Adrenal gland (tissue), 12 donors: Measurements from ENCODE around the gene PACRG. TPM values are rescaled to one million over a fixed set of nuclear protein-coding genes. Genes with fewer than 3 reads are reported as not detected.

Experiments
- DNase-seq, 7 donors: peaks; one replicate each; pipeline ENCODE4 v3.0.0-alpha.2; 2019 to 2020
- H3K27ac ChIP-seq, 5 donors: fragments of 200-600 bp; sonication (generic) in 4 of 5; 1 replicate in 3 of 5; 2 replicates in 2 of 5; pipeline versions ENCODE4 v1.5.1 to v1.8.0; 2016 to 2020; ENCODE audit warnings: mild to moderate bottlenecking in 1 of 5
- H3K27me3 ChIP-seq: fragments of 200-600 bp; 2 replicates; pipeline ENCODE4 v1.8.0; 2021
- H3K36me3 ChIP-seq, 2 donors: fragments of 200-600 bp; replicated peaks in 1 of 2; 1 replicate in 1 of 2; 2 replicates in 1 of 2; pipeline versions ENCODE4 v1.5.1 to v1.8.0; 2018 to 2022
- H3K4me1 ChIP-seq, 2 donors: fragments of 200-600 bp; replicated peaks in 1 of 2; 1 replicate in 1 of 2; 2 replicates in 1 of 2; pipeline versions ENCODE4 v1.5.1 to v1.8.0; 2018 to 2021
- H3K4me3 ChIP-seq, 4 donors: fragments of 200-600 bp; sonication (generic) in 3 of 4; one replicate each; pipeline ENCODE4 v1.5.1; 2016 to 2018
- H3K9me3 ChIP-seq, 3 donors: fragments of 200-600 bp; sonication (generic) in 1 of 3; replicated peaks in 1 of 3; 1 replicate in 2 of 3; 2 replicates in 1 of 3; pipeline versions ENCODE4 v1.5.1 to v1.8.0; 2016 to 2021
- POLR2A ChIP-seq, 2 donors: fragments of 450-650 bp; IDR thresholded peaks; one replicate each; pipeline ENCODE4 v1.6.1; 2017; ENCODE audit warnings: antibody characterized with exemption in 2 of 2, mild to moderate bottlenecking in 2 of 2, moderate library complexity in 1 of 2
- WGBS, 4 donors: extraction: QIAGEN DNeasy Blood & Tissue Kit in 2 of 4; methylation state at CpG; one replicate each; pipeline versions ENCODE4 v1.1.5 to v1.1.7; 2013 to 2017; 5-methylcytosine and 5-hydroxymethylcytosine counted together
- intact Hi-C, 2 donors: fragments of 100-400 bp; cut with DNase I; formaldehyde crosslinking; loops; one replicate each; pipeline versions ENCODE4 v1.14.1 to v1.15.0; 2022 to 2023
- polyA plus RNA-seq, 3 donors: library from polyadenylated mRNA; stranded (reverse); fragments of 200-250 nt in 2 of 3; fragments of 350-450 nt in 1 of 3; fragmentation: Illumina TruSeq in 1 of 3; extraction: RNeasy Lipid Tissue Mini Kit (QIAGEN cat#74804) in 1 of 3; gene quantifications; one replicate each; pipeline ENCODE4 v1.2.3, GENCODE V29; 2013 to 2014
- total RNA-seq, 9 donors: library from RNA; depleted of rRNA in 4 of 9; stranded (reverse); fragments of >200 nt in 4 of 9; fragments of 120-200 nt in 1 of 9; fragmentation: NEBNext Ultra II Directional in 1 of 9; extraction: Animal tissue kit (Norgen Biotek cat#: 25700) in 1 of 9; gene quantifications; one replicate each; pipeline versions ENCODE4 v1.1.0 to v1.2.4, GENCODE V29; 2013 to 2023
- TF ChIP-seq, protein P1 (sequence below), 6 experiments: fragments of 450-650 bp in 4 of 6; fragments of 200-600 bp in 2 of 6; sonication (generic) in 1 of 6; IDR thresholded peaks; 1 replicate in 5 of 6; 2 replicates in 1 of 6; pipeline versions ENCODE4 v1.5.1 to v1.8.0; 2016 to 2021; ENCODE audit warnings: antibody characterized with exemption in 6 of 6, mild to moderate bottlenecking in 2 of 6, moderate library complexity in 1 of 6
- donor health status: healthy with polysubstance abuse.
- donor health status: Bipolar disorder and iron deficiency.
- donor health status: DM: yes; HTN: yes; CAD: no.
- donor health status: DM: no; HTN: no; CAD: no.
- donor health status: DM: no; HTN: no; CAD: no.
- donor health status: DM: yes; HTN: yes; CAD: no.

PACRG gene
- total and polyA plus RNA-seq, 12 donors = 0.18 to 6.1 (median 1.4) TPM

DNA sequence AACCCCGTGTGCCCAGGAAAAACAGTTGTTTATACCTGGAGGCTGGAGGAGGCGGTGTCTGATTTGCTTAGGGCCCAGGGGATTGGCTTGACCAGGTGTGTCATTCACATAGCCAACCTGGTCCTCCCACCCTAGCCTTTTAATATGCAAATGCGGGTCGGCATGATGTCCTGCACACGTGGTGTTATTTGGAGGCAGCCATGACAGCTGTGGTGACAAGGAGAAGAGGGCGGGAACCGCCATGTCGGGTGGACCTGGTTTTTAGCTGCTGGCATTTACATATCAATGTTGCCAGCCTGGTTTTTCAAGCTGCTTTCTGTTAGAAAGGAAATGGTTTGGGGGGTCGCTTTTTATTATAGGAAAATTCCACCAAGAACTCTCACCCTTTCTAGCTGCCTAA is 395.3 kb downstream of the PACRG start:
- Histone ChIP-seq H3K4me3 (no peak overlapping the region), H3K27me3 (no peaks in the 10 kb centered on the region), H3K36me3 (no peaks in the 10 kb centered on the region), H3K4me1 (no peaks in the 10 kb centered on the region), H3K27ac (no peak overlapping the region), H3K9me3 (no peaks in the 10 kb centered on the region)
- no peak for DNase-seq
- intact Hi-C loops = no loop called here
- TF ChIP-seq, protein P1, sequence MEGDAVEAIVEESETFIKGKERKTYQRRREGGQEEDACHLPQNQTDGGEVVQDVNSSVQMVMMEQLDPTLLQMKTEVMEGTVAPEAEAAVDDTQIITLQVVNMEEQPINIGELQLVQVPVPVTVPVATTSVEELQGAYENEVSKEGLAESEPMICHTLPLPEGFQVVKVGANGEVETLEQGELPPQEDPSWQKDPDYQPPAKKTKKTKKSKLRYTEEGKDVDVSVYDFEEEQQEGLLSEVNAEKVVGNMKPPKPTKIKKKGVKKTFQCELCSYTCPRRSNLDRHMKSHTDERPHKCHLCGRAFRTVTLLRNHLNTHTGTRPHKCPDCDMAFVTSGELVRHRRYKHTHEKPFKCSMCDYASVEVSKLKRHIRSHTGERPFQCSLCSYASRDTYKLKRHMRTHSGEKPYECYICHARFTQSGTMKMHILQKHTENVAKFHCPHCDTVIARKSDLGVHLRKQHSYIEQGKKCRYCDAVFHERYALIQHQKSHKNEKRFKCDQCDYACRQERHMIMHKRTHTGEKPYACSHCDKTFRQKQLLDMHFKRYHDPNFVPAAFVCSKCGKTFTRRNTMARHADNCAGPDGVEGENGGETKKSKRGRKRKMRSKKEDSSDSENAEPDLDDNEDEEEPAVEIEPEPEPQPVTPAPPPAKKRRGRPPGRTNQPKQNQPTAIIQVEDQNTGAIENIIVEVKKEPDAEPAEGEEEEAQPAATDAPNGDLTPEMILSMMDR (IDR thresholded peaks at IDR 0.05) = no peak
- TF ChIP-seq POLR2A (IDR thresholded peaks at IDR 0.05) = no peak
- WGBS, 4 donors = 81 to 86% (median 83%) methylated on average over 9 of the region's 9 CpGs

DNA sequence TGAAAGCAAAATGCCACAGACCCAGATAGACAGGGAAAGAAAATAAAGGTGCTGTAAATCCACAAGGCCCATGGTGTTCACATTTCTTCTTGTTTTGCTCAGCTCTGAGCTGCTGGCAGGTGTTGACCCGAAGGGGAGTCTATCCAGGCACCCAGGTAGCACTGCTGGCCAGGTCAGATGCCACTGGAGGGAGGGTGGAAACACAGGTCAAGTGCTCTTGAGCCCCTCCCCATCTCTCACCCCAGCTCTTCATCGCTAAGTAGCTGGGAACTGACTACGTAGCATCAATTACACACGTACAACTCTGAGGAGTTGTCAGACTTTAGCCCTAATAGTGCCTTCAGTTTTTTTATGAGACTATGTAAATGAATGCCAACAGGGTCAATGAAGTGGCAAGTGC is 399.0 kb downstream of the PACRG start:
- no peaks in the 10 kb centered on the region for H3K9me3 ChIP-seq
- H3K4me3 ChIP-seq = no peak overlapping the region
- intact Hi-C loops = no loop called here
- H3K27ac ChIP-seq = no peak overlapping the region
- no peak for DNase-seq
- H3K4me1 ChIP-seq = no peaks in the 10 kb centered on the region
- TF ChIP-seq POLR2A (IDR thresholded peaks at IDR 0.05) = no peak
- TF ChIP-seq, protein P1 (IDR thresholded peaks at IDR 0.05) = no peak
- H3K36me3 ChIP-seq = no peaks in the 10 kb centered on the region
- WGBS, 4 donors = 86 to 95% (median 91%) methylated on average over 4 of the region's 4 CpGs
- H3K27me3 ChIP-seq = no peaks in the 10 kb centered on the region

DNA sequence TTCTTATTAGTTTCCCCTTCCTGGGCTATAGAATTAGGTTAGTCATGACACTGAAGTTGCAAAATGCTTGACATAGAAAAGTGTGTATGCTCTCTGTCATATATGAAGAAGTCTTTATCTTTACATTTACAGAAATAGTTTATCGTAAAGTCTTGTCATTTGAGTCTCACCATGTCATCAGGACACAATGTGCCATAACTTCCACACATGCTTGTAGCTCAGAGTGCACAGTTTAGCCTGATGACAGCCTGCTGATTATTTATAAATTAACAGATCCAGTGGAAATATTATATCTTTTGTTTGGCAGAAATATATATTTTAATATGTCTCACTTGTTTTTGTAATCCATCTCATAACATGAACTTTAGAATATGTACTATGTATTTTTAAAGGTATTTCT is 399.8 kb downstream of the PACRG start:
- TF ChIP-seq, protein P1 (IDR thresholded peaks at IDR 0.05) = no peak
- Histone ChIP-seq H3K36me3 (no peaks in the 10 kb centered on the region), H3K27me3 (no peaks in the 10 kb centered on the region), H3K4me1 (no peaks in the 10 kb centered on the region), H3K4me3 (no peak overlapping the region), H3K27ac (no peak overlapping the region), H3K9me3 (no peaks in the 10 kb centered on the region)
- DNase-seq = no peak
- WGBS, 4 donors = 90 to 97% (median 93%) methylated on average over 1 of the region's 1 CpG
- intact Hi-C loops = no loop called here

DNA sequence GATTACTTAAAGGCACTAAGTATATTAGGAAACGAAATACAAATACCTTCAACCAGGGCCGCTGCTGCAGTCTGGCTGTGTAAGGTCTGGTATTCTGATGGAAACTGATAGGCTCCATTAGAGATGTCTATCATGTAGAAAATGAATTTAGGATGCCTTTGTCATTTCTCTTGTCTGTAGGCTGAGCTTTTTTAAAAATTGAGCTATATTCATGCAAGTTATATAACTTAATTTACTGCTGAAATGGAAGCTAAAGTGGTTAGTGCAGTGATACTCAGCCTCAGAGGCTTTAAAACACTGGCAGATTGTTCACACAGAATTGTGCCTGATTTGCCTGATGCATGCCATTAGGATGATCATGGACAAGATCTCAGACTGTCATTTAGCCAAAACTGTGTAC is 400.6 kb downstream of the PACRG start:
- WGBS, 4 donors = 80 to 90% (median 85%) methylated on average over 2 of the region's 2 CpGs
- no peaks in the 10 kb centered on the region for H3K9me3 ChIP-seq

More for the DNA sequence above, 400.6 kb downstream of the PACRG start:
- TF ChIP-seq, protein P1 (IDR thresholded peaks at IDR 0.05) = no peak
- TF ChIP-seq POLR2A (IDR thresholded peaks at IDR 0.05) = no peak
- Histone ChIP-seq H3K27me3 (no peaks in the 10 kb centered on the region), H3K27ac (no peak overlapping the region), H3K36me3 (no peaks in the 10 kb centered on the region), H3K4me3 (no peak overlapping the region), H3K4me1 (no peaks in the 10 kb centered on the region)
- intact Hi-C loops = no loop called here
- DNase-seq = no peak
